Karpas-422 (cell line): Measurements from ENCODE around the gene CABYR. TPM values are rescaled to one million over a fixed set of nuclear protein-coding genes. Genes with fewer than 3 reads are reported as not detected.

Experiments used
- DNase-seq: peaks from one replicate; pipeline ENCODE4 v3.0.0-alpha.2; 2015
- H2AFZ ChIP-seq: fragments of 200-600 bp; sonication (generic); 2 replicates; pipeline ENCODE4 v1.6.1; 2014; ENCODE audit warnings: antibody characterized with exemption, low read length, mixed read lengths
- H3K27ac ChIP-seq: fragments of 200-600 bp; sonication (generic); 2 replicates; pipeline ENCODE4 v1.5.1; 2014; ENCODE audit warnings: mild to moderate bottlenecking, low read length, moderate library complexity
- H3K27me3 ChIP-seq: fragments of 200-600 bp; sonication (generic); 2 replicates; pipeline ENCODE4 v1.6.1; 2014; ENCODE audit warnings: low read length, mixed read lengths
- H3K36me3 ChIP-seq: fragments of 200-600 bp; sonication (generic); 2 replicates; pipeline ENCODE4 v1.6.1; 2014; ENCODE audit warnings: low read length, mixed read lengths; ENCODE audit not compliant: insufficient read depth
- H3K4me1 ChIP-seq: fragments of 200-600 bp; sonication (generic); 2 replicates; pipeline ENCODE4 v1.6.1; 2014; ENCODE audit warnings: mild to moderate bottlenecking, low read length, mixed read lengths
- H3K4me2 ChIP-seq: fragments of 200-600 bp; sonication (generic); 2 replicates; pipeline ENCODE4 v1.6.1; 2014; ENCODE audit warnings: low read length, low read depth, mild to moderate bottlenecking; ENCODE audit not compliant: poor library complexity, severe bottlenecking
- H3K4me3 ChIP-seq: fragments of 200-600 bp; sonication (generic); 2 replicates; pipeline ENCODE4 v1.5.1; 2014; ENCODE audit warnings: mild to moderate bottlenecking, antibody characterized with exemption, low read length, mixed read lengths
- H3K79me2 ChIP-seq: fragments of 200-600 bp; sonication (generic); 2 replicates; pipeline ENCODE4 v1.6.1; 2014; ENCODE audit warnings: mild to moderate bottlenecking, low read length, mixed read lengths
- H3K9ac ChIP-seq: fragments of 200-600 bp; sonication (generic); 2 replicates; pipeline ENCODE4 v1.6.0; 2014; ENCODE audit warnings: low read length
- H3K9me2 ChIP-seq: fragments of 200-600 bp; sonication (generic), shearing (Covaris generic); replicated peaks from 2 replicates; pipeline ENCODE4 v1.6.0; 2014; ENCODE audit warnings: mild to moderate bottlenecking, low read length, moderate library complexity; ENCODE audit not compliant: insufficient read depth
- H3K9me3 ChIP-seq: fragments of 300-700, 200-600 bp; sonication (generic); 2 replicates; pipeline ENCODE4 v1.6.1; 2014; ENCODE audit warnings: low read length, mixed read lengths
- H4K20me1 ChIP-seq: fragments of 200-600 bp; sonication (generic); 2 replicates; pipeline ENCODE4 v1.6.1; 2014; ENCODE audit warnings: mild to moderate bottlenecking, antibody characterized with exemption, low read length, low read depth; ENCODE audit not compliant: insufficient read depth
- total RNA-seq: library from RNA; depleted of rRNA; stranded (reverse); fragments of >200 nt; shearing (Covaris generic); gene quantifications from 2 replicates; pipeline ENCODE4 v1.2.3, GENCODE V29; 2014; ENCODE audit warnings: low replicate concordance; rRNA removed

Gene CABYR, protein sequence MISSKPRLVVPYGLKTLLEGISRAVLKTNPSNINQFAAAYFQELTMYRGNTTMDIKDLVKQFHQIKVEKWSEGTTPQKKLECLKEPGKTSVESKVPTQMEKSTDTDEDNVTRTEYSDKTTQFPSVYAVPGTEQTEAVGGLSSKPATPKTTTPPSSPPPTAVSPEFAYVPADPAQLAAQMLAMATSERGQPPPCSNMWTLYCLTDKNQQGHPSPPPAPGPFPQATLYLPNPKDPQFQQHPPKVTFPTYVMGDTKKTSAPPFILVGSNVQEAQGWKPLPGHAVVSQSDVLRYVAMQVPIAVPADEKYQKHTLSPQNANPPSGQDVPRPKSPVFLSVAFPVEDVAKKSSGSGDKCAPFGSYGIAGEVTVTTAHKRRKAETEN
- not detected in 2 replicates for total RNA-seq

DNA sequence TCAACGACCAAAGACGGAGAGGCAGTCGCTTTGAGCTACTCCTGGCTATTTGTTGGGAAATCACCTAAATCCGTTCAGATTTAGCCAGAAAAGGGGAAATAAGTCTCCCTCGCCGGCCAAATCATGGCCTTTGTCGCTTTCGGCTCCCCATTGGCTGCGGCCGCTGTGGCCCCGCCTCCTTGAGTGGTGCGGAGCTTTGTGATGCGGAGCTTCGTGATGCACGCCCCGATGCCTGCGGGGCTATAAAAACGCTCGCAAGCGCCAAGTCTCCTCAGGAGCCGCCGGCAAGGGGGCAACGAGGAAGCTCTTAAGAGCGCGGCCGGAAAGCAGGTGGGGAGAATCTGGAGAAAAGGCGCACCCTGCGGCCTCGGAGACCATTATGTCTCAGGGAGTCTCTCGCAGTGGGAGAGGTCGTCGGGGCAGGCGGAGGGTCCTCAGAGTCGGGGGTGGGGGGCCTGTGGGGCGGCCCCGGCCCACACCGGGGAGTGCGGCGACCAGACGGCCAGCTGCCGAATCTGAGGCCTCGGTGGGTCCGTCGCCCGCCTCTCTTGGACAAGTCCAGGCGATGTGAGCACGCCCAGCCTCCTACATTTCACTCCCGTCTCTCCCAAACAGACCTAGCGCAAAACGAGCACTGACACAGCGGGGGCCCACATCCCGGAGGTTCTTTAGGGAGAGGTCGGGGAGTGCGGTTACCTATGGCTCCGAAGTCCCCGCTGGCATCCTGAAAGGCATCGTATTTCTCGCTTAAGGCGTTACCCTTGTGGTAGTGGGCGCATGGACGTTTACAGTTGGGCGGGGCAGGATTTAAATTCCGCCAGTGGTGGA lies at the start of gene CABYR:
Gene CABYR (plus strand): TSS at position 274 of the 828 bp plus-strand sequence. CDS start 4,053 bp downstream, outside the sequence.
- no peak within 1 kb of the TSS for H3K4me2 ChIP-seq
- no peak within 1 kb of the TSS for H3K27ac ChIP-seq
- H3K4me1 ChIP-seq, result no peaks in the 10 kb centered on the region
- H3K36me3 ChIP-seq, result no peaks in the 10 kb centered on the region
- no peak for DNase-seq
- H3K4me3 ChIP-seq, result no peak within 1 kb of the TSS
- H4K20me1 ChIP-seq, result no peaks in the 10 kb centered on the region
- no peak within 1 kb of the TSS for H2AFZ ChIP-seq
- H3K9me3 ChIP-seq, result no peaks in the 10 kb centered on the region
- H3K9me2 ChIP-seq, result no peaks in the 10 kb centered on the region
- no peaks in the 10 kb centered on the region for H3K79me2 ChIP-seq
- H3K27me3 ChIP-seq, result no peaks in the 10 kb centered on the region
- H3K9ac ChIP-seq, result no peak within 1 kb of the TSS

DNA sequence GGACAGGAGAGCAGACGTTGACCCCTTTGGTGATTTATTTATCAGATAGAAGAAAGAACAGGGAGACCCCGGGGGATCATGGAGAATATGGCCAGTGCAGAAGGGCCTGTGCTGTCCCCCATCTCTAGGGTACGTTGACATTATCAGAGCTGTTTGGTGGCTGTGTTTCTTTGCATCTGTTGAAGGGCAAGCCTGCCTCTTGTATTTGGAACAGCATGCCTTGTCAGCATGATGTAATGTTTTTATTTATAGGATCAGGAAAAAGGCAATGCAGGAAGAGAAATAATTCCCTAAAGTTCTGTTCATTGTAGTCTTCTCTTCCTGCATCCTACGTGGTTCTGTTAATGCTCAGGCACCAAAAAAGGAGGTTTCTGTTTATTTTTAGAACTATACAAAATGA lies 49.8 kb upstream of the CABYR start:
- Histone ChIP-seq H3K9ac (no peak overlapping the region), H2AFZ (no peak overlapping the region), H3K4me3 (no peak overlapping the region), H3K79me2 (no peaks in the 10 kb centered on the region), H4K20me1 (no peaks in the 10 kb centered on the region), H3K27ac (no peak overlapping the region), H3K27me3 (no peaks in the 10 kb centered on the region), H3K9me2 (no peaks in the 10 kb centered on the region), H3K36me3 (no peaks in the 10 kb centered on the region), H3K9me3 (no peaks in the 10 kb centered on the region), H3K4me2 (no peak overlapping the region), H3K4me1 (no peaks in the 10 kb centered on the region)
- DNase-seq, result no peak

DNA sequence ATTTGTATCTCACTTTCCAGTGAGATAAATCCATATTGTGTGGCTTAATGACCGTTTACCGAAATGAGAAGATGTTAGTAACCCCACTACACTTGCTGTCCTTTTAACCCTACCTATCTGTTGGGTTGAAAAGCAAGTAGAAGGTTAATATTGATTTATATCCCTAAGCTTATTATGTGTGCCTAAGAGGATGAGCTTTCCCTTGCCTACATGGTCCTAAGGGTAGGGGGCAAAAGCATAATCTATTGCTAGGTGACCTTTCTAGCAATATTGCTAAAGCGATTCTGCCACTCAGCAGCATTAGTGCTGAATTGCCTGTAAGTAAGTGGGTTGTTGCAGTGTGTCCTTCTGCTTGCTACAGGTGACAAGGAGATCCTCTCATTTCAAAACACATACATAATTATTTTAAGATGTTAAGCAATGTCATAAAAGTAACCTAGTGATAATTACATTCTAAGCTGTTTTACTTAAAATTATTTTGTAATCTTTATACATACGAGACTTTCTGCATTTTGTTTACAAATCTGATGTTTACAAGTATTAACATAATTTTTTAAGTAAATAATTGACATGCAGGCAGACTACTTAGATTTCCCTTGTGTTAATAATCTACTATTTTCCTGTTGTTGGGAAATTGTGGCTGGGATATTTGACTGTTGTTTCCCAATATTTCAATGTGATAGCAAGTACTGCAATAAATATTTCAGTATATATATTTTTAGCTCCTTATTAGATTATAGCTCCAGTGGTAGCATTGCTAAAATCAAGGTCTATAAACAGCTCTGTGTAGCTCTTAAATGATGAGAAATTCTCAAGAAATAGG lies 49.1 kb upstream of the CABYR start:
- H3K27me3 ChIP-seq, result no peaks in the 10 kb centered on the region
- H3K4me2 ChIP-seq, result no peak overlapping the region
- H2AFZ ChIP-seq, result no peak overlapping the region
- no peaks in the 10 kb centered on the region for H3K4me1 ChIP-seq
- no peak overlapping the region for H3K27ac ChIP-seq
- H3K4me3 ChIP-seq, result no peak overlapping the region
- no peaks in the 10 kb centered on the region for H3K36me3 ChIP-seq
- H3K79me2 ChIP-seq, result no peaks in the 10 kb centered on the region
- H3K9me2 ChIP-seq, result no peaks in the 10 kb centered on the region
- no peak overlapping the region for H3K9ac ChIP-seq
- H4K20me1 ChIP-seq, result no peaks in the 10 kb centered on the region
- no peak for DNase-seq
- no peaks in the 10 kb centered on the region for H3K9me3 ChIP-seq

DNA sequence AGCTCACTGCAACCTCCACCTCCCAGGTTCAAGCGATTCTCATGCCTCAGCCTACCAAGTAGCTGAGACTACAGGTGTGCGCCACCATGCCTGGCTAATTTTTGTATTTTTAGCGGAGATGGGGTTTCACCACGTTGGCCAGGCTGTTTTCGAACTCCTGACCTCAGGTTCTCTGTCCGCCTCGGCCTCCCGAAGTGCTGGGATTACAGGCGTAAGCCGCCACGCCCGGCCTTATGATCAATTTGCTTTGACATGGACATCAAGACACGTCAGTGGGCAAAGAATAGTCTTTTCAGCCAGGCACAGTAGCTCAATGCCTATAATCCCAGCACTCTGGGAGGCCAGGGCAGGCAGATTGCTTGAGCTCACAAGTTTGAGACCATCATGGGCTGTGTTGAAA lies 48.0 kb upstream of the CABYR start:
- Histone ChIP-seq H3K27ac (no peak overlapping the region), H3K9me3 (no peaks in the 10 kb centered on the region), H4K20me1 (no peaks in the 10 kb centered on the region), H3K27me3 (no peaks in the 10 kb centered on the region), H2AFZ (no peak overlapping the region), H3K4me3 (no peak overlapping the region), H3K4me1 (no peaks in the 10 kb centered on the region), H3K9ac (no peak overlapping the region), H3K36me3 (no peaks in the 10 kb centered on the region), H3K79me2 (no peaks in the 10 kb centered on the region), H3K4me2 (no peak overlapping the region), H3K9me2 (no peaks in the 10 kb centered on the region)
- DNase-seq, result no peak

DNA sequence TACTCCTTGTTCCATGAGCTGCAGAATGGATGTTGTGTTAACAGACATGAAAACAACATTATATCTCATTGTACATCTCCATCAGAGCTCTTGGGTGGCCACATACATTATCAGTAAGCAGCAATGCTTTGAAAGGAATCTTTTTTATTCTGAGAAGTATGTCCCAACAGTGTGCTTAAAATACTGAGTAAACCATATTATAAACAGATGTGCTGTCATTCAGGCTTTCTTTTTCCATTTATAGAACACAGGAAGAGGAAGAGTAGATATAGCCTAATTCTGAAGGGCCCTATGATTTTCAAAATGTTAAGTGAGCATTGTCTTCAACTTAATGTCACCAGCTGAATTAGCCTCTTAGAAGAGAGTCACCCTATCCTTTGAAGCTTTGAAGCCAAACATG lies 44.3 kb upstream of the CABYR start:
- no peak overlapping the region for H3K27ac ChIP-seq
- no peaks in the 10 kb centered on the region for H3K4me1 ChIP-seq
- DNase-seq, result no peak
- no peak overlapping the region for H3K9ac ChIP-seq
- H2AFZ ChIP-seq, result no peak overlapping the region
- no peaks in the 10 kb centered on the region for H3K9me2 ChIP-seq
- H3K4me2 ChIP-seq, result no peak overlapping the region
- H3K9me3 ChIP-seq, result no peaks in the 10 kb centered on the region
- H3K36me3 ChIP-seq, result no peaks in the 10 kb centered on the region
- no peaks in the 10 kb centered on the region for H3K27me3 ChIP-seq
- no peaks in the 10 kb centered on the region for H4K20me1 ChIP-seq
- H3K4me3 ChIP-seq, result no peak overlapping the region
- H3K79me2 ChIP-seq, result no peaks in the 10 kb centered on the region

DNA sequence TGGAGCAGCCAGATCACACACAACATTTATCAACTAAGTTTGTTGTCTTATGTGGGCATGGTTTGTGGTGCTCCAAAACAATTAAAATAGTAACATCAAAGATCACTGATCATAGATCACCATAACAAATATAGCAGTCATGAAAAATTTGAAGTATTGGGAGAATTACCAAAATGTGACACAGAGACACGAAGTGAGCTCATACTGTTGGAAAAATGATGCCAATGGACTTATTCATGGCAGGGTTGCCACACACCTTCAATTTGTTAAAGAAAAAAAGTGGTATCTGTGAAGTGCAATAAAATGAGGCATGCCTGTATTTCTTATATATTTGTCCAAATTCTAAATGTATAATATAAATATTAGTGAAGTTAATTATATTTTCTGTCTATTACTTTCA lies 42.9 kb upstream of the CABYR start:
- H3K79me2 ChIP-seq, result no peaks in the 10 kb centered on the region
- no peaks in the 10 kb centered on the region for H3K36me3 ChIP-seq
- H3K9me3 ChIP-seq, result no peaks in the 10 kb centered on the region
- no peak overlapping the region for H3K9ac ChIP-seq
- H3K4me3 ChIP-seq, result no peak overlapping the region
- H3K27me3 ChIP-seq, result no peaks in the 10 kb centered on the region
- no peak overlapping the region for H2AFZ ChIP-seq
- DNase-seq, result no peak
- no peak overlapping the region for H3K27ac ChIP-seq
- no peaks in the 10 kb centered on the region for H3K4me1 ChIP-seq
- no peak overlapping the region for H3K4me2 ChIP-seq
- H4K20me1 ChIP-seq, result no peaks in the 10 kb centered on the region
- no peaks in the 10 kb centered on the region for H3K9me2 ChIP-seq

DNA sequence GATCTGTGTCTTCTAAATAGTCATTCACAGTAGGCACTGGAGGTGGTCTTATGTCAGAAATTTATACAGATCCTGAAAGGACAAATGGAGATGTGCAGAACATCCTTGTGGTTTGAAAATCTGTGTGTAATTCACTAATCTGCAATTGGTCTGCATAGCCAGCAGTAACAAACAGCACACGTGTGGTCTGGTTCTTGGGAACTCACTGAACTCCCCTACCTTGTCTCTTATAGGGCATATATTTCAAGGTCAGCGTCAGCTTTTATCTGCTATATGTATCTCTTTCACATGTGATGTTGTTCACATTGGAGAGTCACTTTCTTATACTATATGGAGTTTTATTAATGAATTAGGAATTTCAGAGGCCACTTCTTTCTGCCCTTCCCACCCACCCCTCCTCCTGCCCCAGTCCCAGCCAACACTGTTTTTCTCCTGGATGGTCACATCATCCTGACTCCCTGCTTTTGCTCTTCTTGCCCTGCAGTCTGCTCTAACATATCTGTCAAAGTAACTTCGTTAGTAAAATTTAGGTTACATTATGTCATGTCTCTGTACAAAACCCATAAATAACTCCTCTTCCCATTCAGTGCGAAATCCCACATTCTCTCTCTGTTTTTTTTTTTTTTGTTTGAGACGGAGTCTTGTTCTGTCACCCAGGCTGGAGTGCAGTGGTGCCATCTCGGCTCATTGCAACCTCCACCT lies 35.4 kb upstream of the CABYR start:
- no peaks in the 10 kb centered on the region for H3K36me3 ChIP-seq
- no peak for DNase-seq
- no peaks in the 10 kb centered on the region for H3K27me3 ChIP-seq
- H3K9ac ChIP-seq, result no peak overlapping the region
- no peak overlapping the region for H3K4me2 ChIP-seq
- no peak overlapping the region for H3K4me3 ChIP-seq
- no peaks in the 10 kb centered on the region for H3K79me2 ChIP-seq
- no peaks in the 10 kb centered on the region for H3K9me2 ChIP-seq
- H3K4me1 ChIP-seq, result no peaks in the 10 kb centered on the region
- H3K27ac ChIP-seq, result no peak overlapping the region
- H2AFZ ChIP-seq, result no peak overlapping the region
- H4K20me1 ChIP-seq, result no peaks in the 10 kb centered on the region
- no peaks in the 10 kb centered on the region for H3K9me3 ChIP-seq
